CD4-positive, alpha-beta T cell treated with Interleukin-4 for 1 hour (primary cell): ENCODE results near the gene CCDC15.

Source experiments
- DNase-seq, 2 donors: peaks; one replicate each; pipeline ENCODE4 v3.0.0-alpha.2; 2020 to 2022

Gene CCDC15

GRCh38 chr11:124953753-124954589 lies at the start of gene CCDC15:
Gene CCDC15, plus strand, starts transcription at chr11:124954202. Its CDS starts 531 bp downstream, at chr11:124954733.
- DNase-seq: peak; percentile 94 to 95

DNA sequence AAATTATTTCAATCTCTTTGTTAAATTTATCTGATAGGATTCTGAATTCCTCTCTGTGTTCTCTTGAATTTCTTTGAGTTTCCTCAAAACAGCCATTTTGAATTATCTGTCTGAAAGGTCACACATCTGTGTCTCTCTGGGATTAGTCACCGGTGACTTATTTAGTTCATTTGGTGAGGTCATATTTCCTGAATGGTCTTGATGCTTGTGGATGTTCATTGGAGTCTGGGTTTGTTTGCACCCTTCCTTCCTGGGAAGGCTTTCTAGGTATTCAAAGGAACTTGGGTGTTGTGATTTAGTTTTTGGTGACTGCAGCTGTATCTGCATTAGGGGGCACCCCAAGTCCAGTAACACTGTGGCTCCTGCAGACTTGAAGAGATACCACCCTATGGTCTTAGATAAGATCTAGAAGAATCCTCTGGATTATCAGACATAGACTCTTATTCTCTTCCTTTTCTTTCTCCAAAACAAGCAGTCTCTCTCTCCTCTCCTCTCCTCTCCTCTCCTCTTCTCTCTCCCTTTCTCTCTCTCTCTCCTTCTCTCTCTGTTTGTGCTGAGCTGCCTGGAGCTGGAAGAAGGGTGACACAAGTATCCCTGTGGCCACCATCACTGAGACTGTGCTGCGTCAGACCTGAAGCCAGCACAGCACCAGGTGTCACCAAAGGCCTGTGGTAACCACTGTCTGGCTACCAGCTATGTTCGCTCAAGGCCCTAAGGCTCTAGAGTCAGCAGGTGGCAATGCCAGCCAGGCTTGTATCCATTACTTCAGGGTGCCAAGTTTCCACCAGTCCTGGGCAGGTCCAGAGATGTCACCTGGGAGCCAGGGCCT lies 38.2 kb upstream of the CCDC15 start:
- DNase-seq: no peak

DNA sequence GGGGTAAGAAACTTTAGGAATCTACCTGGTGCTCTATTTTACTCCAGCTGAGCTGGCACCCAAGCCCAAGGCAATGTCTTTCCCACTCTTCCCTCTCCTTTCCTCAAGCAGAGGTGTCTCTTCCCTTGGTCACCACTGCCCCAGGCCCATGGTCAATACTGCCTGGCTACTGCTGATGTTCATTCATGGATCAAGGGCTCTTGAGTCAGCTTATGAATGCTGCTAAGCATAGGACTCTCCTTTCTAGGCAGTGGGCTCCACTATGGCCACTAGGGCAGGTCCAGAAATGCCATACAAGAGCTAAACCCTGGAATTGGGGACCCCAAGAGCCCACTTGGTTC lies 37.7 kb upstream of the CCDC15 start:
- no peak for DNase-seq

GRCh38 chr11:124917115-124917637 lies 36.8 kb upstream of the CCDC15 start:
- no peak for DNase-seq

DNA sequence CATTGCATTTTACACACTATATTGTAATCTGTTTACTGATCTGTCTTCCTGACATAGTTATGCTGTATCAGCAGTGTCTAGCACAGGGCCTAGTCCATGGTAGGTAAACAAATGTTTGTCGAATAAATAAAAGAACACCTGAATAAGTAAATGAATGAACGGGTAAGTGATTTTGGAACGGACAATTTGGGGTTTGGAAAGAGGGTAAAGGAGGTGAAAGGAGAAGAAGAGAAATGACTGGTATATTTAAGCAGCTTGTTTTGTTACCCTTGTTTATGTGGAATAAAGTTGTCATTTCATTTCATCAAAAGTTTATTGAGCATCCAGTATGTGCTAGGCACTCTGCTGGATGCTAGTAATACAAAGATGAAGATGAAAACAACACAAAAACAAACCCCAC lies 35.1 kb upstream of the CCDC15 start, which contains the start of gene HEPN1:
Gene HEPN1 (plus strand): TSS at position 301 of the 400 bp plus-strand sequence.
- no peak for DNase-seq

DNA sequence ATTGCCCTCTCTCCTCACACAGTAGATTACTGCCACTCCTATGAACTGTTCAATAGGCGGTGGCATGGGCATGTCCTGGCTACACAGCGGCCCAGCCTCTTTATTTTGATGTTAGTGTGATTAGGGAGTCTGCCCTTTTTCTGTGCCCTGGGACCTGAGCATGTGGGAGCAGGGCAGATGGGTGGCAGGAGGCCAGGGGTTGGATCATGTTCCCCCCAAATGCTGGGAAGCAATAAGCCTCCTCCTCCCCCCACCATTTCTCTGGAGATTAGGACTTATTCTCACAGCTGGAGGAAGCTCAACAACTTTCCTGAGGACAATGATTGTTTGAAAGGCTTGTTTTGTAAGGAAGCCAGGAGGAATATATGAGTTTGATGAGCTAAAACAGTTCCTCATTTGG lies 34.1 kb upstream of the CCDC15 start:
- no peak for DNase-seq

- DNase-seq: no peak
These were observed 33.6 kb upstream of the CCDC15 start for GRCh38 chr11:124920356-124920755.

- peak; percentile 84 to 86 for DNase-seq
These were observed 33.0 kb upstream of the CCDC15 start for GRCh38 chr11:124920870-124921609.

DNA sequence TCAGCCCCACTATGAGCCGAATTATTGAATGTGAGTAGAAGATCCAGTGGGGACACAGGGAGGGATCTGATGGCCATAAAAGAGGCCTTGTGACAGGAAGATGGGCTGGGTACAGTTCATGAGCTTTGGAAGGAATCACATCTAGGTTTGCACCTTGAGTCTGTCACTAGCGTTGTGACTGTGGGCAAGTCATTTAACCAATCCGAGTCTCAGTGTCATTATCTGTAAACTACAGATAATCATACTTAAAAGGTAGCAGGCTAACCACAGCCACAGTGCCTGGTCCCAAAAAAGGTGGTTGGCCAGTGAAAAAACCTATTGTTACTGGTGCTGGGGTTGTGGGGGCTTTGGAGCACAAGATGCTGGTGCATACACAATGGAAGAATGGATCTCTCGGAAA lies 31.2 kb upstream of the CCDC15 start:
- DNase-seq: no peak

- DNase-seq: peak in 1 of 2 donors; percentile 13
These were observed 30.7 kb upstream of the CCDC15 start for GRCh38 chr11:124923296-124923695.

DNA sequence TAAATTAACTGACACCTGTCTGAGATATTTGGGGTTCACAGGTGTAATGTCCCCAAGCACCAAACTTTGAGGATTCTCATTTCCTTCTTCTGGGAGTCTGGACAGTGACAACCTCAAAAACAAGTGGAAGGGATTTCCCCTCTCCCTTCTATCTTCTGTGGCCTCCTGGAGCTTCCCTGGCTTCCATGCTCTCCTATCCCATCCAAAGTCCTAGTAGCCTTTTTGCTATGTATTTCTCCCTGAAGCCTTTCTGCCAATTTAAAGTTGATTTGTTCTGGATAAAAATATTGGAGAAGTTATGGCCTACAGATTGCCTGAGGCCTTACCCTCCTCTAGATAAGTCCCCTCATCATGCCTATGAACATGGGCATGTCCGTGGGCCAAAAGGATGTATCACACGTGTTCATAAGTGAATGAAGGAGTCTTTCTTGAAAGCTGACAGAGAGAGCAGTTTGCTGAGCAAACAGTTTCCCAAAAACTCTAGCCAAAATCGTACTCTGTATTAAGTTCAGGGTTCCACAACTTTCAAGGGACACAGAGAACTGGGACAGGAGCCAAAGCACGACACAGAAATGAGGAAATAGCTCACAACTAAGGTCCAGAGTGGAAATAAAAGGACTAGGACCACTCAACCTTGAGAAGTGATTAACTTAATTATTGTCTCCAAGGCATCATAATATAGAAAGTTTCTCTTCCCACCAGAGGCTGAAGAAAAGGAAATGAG lies 24.9 kb upstream of the CCDC15 start:
- DNase-seq: no peak

DNA sequence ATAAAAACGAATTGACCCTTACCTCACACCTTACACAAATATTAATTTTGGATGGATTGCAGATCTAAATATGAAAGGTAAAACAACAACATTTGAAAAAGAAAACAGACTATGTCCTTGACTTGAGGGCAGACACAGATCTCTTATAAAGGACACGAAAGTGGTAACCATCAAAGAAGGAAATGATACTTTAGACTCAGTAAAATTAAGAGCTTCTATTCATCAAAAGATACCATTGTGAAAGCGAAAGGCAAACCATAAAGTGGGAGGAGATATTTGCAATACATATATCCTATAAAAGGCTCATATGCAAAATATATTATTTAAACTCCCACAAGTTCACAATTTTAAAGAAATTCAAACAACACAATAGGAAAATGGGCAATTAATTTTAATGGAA lies 23.2 kb upstream of the CCDC15 start:
- no peak for DNase-seq

DNA sequence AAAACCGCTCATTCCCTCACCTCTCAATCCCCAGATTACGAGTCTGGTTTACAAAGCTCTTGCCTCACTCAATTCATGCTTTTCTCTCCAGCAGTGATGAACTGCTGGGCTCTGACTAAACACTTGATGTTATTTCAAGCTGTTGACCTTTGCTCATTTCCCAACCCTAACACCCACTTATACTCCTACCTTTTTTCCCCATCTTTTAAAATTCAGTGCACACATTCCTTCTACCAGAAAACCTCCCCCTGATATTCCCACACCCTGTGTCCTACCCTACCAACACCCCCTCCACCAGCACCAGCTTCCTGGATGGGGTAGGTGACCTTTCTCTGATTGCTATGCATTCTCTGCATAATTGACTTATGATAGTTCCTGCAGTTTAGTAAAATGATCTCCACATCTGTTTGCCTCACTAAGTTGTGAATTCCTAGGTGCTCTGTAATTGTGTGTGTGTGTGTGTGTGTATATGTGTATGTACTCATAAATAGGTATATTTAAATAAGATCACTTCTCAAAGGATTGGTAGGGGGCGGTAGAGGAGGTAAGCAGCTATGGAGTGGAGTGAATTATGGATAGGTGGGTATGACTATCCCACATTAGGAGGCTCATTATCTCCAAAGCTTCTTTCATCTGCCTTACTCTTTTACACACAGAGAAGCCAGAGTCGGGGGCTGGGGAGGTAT lies 19.0 kb upstream of the CCDC15 start:
- DNase-seq: no peak

- no peak for DNase-seq
These were observed 18.2 kb upstream of the CCDC15 start, which contains the start of gene HEPACAM for GRCh38 chr11:124935548-124936514. Gene HEPACAM, minus strand, starts transcription at chr11:124936047. Its CDS starts 41 bp downstream, at chr11:124936006.

GRCh38 chr11:124937336-124937935 lies 16.6 kb upstream of the CCDC15 start:
- DNase-seq: no peak

GRCh38 chr11:124938206-124938765 lies 15.7 kb upstream of the CCDC15 start:
- DNase-seq: no peak

DNA sequence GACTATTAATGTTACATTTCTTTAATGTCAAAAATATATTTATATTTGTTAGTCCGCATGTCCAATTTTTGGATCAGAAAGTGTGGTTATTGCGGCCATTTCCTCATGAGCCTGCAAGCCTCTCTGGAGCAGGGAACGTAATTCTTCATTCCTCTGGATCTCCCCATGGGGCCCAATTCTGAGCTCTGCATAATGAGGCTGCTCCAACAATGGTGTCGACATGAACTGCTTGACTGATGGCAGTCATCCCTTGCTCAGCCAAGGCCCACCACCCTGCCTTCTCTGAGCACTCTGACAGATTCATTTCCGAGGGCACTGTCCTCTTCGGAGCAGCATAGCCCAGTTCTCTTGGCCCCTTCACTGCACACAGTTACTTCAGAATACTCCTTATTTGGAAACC lies 15.0 kb upstream of the CCDC15 start:
- no peak for DNase-seq

- no peak for DNase-seq
These were observed 12.3 kb upstream of the CCDC15 start for GRCh38 chr11:124941703-124942102.

GRCh38 chr11:124942466-124943253 lies 11.3 kb upstream of the CCDC15 start:
- no peak for DNase-seq
